OCI-LY7 (cell line): ENCODE results near the gene VEPH1. TPM values are rescaled to one million over a fixed set of nuclear protein-coding genes. Genes with fewer than 3 reads are reported as not detected.

ENCODE experiments used
- BruUV-seq: library from RNA; stranded (reverse); fragments of 400-500 nt; replicated peaks from 2 replicates; lab custom pipeline; 2021; lab: Mats Ljungman, UMichigan
- CTCF ChIA-PET: fragments of 300-600 bp; sonication (Branson Sonifier 250); formaldehyde crosslinking; loops from one replicate; lab custom pipeline; 2022; ENCODE audit warnings: antibody characterized with exemption; ENCODE audit not compliant: unreplicated experiment; lab: Charles Lee
- POLR2A ChIA-PET: fragments of 300-600 bp; sonication (Branson Sonifier 250); formaldehyde crosslinking; loops from one replicate; lab custom pipeline; 2022; ENCODE audit warnings: antibody characterized with exemption; lab: Charles Lee
- DNase-seq: peaks from one replicate; pipeline ENCODE4 v3.0.0-alpha.2; 2015; ENCODE audit warnings: low spot score
- H2AFZ ChIP-seq: fragments of 200-600 bp; sonication (generic), shearing (Covaris generic); 2 replicates; pipeline ENCODE4 v1.6.1; 2014; ENCODE audit warnings: mild to moderate bottlenecking, antibody characterized with exemption, low read length, moderate library complexity
- H3K27ac ChIP-seq: fragments of 200-600 bp; sonication (generic); 2 replicates; pipeline ENCODE4 v1.5.1; 2014; ENCODE audit warnings: mixed run types, low read depth, mild to moderate bottlenecking, moderate library complexity, low read length, inconsistent platforms; ENCODE audit not compliant: poor library complexity, severe bottlenecking
- H3K36me3 ChIP-seq: fragments of 200-600 bp; sonication (generic); 2 replicates; pipeline ENCODE4 v1.6.1; 2014; ENCODE audit warnings: mild to moderate bottlenecking, antibody characterized with exemption, low read length, moderate library complexity, mixed read lengths; ENCODE audit not compliant: insufficient read depth
- H3K4me1 ChIP-seq: fragments of 200-600 bp; sonication (generic); 2 replicates; pipeline ENCODE4 v1.5.1; 2014; ENCODE audit warnings: mild to moderate bottlenecking, low read length; ENCODE audit not compliant: insufficient read depth, poor library complexity, severe bottlenecking
- H3K4me2 ChIP-seq: fragments of 200-600 bp; sonication (generic); 2 replicates; pipeline ENCODE4 v1.6.1; 2014; ENCODE audit warnings: mild to moderate bottlenecking, low read length
- H3K4me3 ChIP-seq: fragments of 200-600 bp; sonication (generic); 2 replicates; pipeline ENCODE4 v1.5.1; 2014; ENCODE audit warnings: mild to moderate bottlenecking, low read depth, low read length; ENCODE audit not compliant: poor library complexity, severe bottlenecking
- H3K79me2 ChIP-seq: fragments of 200-600 bp; sonication (generic); 2 replicates; pipeline ENCODE4 v1.6.1; 2016; ENCODE audit warnings: low read depth, mild to moderate bottlenecking, low read length, moderate library complexity, mixed read lengths; ENCODE audit not compliant: insufficient read depth
- H3K9me2 ChIP-seq: fragments of 200-600 bp; sonication (generic); 2 replicates; pipeline ENCODE4 v1.6.1; 2016; ENCODE audit warnings: mild to moderate bottlenecking, low read length, mixed read lengths; ENCODE audit not compliant: insufficient read depth
- H3K9me3 ChIP-seq: fragments of 200-600 bp; sonication (generic); 2 replicates; pipeline ENCODE4 v1.6.1; 2014; ENCODE audit warnings: mild to moderate bottlenecking, mixed run types, low read length, mixed read lengths
- H4K20me1 ChIP-seq: fragments of 200-600 bp; sonication (generic); 2 replicates; pipeline ENCODE4 v1.6.1; 2014; ENCODE audit warnings: mild to moderate bottlenecking, antibody characterized with exemption, low read length, moderate library complexity, mixed read lengths; ENCODE audit not compliant: insufficient read depth
- EZH2phosphoT487 ChIP-seq: fragments of 200-600 bp; sonication (generic); IDR thresholded peaks from 2 replicates; pipeline ENCODE4 v1.6.1; 2018; ENCODE audit warnings: low read depth, borderline replicate concordance, mild to moderate bottlenecking, mixed run types, antibody characterized with exemption, low read length, moderate library complexity, mixed read lengths
- intact Hi-C: fragments of 100-400 bp; cut with micrococcal nuclease; formaldehyde crosslinking; loops from one replicate; pipeline ENCODE4 v1.10.0; 2022; ENCODE audit not compliant: unreplicated experiment
- total RNA-seq, 2 experiments: library from RNA; depleted of rRNA in 1 of 2; stranded (reverse); fragments of >200 nt in 1 of 2; shearing (Covaris generic) in 1 of 2; gene quantifications; 2 replicates each; pipeline ENCODE4 v1.2.3, GENCODE V29; 2014 to 2022
- TF ChIP-seq, protein P1 (sequence below): fragments of 200-600 bp; sonication (generic); conservative IDR thresholded peaks from 2 replicates; pipeline ENCODE4 v1.5.1; 2014; ENCODE audit warnings: mild to moderate bottlenecking, antibody characterized with exemption, low read length, moderate library complexity, mixed read lengths

The VEPH1 gene
- total RNA-seq, 2 experiments from 2014 or later = not detected

DNA sequence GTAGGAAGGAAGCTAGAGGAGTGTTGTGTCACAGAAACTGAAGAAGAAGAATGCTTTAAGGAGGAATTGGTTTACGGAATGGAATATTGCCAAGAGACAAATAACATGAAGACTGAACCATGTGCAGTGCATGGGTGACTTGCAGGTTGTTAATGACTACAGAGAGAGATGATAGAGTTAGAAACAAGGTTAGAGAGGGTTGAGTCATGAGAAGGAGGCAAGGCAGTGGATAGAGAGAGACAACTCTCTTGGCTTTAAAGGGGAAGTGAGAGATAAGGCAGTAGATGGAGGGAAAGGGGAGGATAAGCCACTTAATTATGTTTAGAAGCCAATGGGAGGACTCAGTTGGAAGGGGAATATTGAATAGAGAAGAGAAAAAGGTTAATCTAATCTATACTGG, 224.0 kb downstream of the VEPH1 start:
- H4K20me1 ChIP-seq = no peaks in the 10 kb centered on the region
- no TSS peak for BruUV-seq
- no peaks in the 10 kb centered on the region for H3K36me3 ChIP-seq
- H3K4me2 ChIP-seq = no peak overlapping the region
- H3K79me2 ChIP-seq = no peaks in the 10 kb centered on the region
- intact Hi-C loops = no loop called here
- no peaks in the 10 kb centered on the region for H3K4me1 ChIP-seq
- TF ChIP-seq, protein P1, sequence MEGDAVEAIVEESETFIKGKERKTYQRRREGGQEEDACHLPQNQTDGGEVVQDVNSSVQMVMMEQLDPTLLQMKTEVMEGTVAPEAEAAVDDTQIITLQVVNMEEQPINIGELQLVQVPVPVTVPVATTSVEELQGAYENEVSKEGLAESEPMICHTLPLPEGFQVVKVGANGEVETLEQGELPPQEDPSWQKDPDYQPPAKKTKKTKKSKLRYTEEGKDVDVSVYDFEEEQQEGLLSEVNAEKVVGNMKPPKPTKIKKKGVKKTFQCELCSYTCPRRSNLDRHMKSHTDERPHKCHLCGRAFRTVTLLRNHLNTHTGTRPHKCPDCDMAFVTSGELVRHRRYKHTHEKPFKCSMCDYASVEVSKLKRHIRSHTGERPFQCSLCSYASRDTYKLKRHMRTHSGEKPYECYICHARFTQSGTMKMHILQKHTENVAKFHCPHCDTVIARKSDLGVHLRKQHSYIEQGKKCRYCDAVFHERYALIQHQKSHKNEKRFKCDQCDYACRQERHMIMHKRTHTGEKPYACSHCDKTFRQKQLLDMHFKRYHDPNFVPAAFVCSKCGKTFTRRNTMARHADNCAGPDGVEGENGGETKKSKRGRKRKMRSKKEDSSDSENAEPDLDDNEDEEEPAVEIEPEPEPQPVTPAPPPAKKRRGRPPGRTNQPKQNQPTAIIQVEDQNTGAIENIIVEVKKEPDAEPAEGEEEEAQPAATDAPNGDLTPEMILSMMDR = no peak
- TF ChIP-seq EZH2phosphoT487 = no peak
- H3K4me3 ChIP-seq = no peak overlapping the region
- CTCF ChIA-PET = no interaction called here
- no peak for DNase-seq
- H3K9me2 ChIP-seq = no peaks in the 10 kb centered on the region
- no peaks in the 10 kb centered on the region for H3K9me3 ChIP-seq
- H3K27ac ChIP-seq = no peak overlapping the region
- no peak overlapping the region for H2AFZ ChIP-seq
- POLR2A ChIA-PET = no interaction called here

DNA sequence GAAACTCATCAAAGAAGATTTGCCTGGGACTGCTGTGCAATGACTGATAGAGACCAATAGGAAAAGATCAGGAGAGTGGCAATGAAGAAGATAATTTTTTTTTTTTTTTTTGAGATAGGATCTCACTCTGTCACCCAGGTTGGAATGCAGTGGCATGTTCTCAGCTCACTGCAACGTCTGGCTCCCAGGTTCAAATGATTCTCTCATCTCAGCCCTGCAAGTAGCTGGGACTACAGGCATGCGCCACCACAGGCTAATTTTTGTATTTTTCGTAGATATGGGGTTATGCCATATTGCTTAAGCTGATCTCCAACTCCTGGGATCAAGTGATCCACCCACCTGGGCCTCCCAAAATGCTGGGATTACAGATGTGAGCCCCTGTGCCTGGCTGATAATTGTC, 226.4 kb downstream of the VEPH1 start:
- H3K9me2 ChIP-seq = no peaks in the 10 kb centered on the region
- ChIA-PET CTCF (no interaction called here), POLR2A (no interaction called here)
- no peak overlapping the region for H3K4me2 ChIP-seq
- no peaks in the 10 kb centered on the region for H3K36me3 ChIP-seq
- no peak overlapping the region for H3K4me3 ChIP-seq
- TF ChIP-seq, protein P1 = no peak
- no peak for TF ChIP-seq EZH2phosphoT487
- BruUV-seq = no TSS peak
- no peaks in the 10 kb centered on the region for H3K9me3 ChIP-seq
- no peaks in the 10 kb centered on the region for H3K79me2 ChIP-seq
- intact Hi-C loops = no loop called here
- H2AFZ ChIP-seq = no peak overlapping the region
- H3K4me1 ChIP-seq = no peaks in the 10 kb centered on the region
- H3K27ac ChIP-seq = no peak overlapping the region
- no peak for DNase-seq
- H4K20me1 ChIP-seq = no peaks in the 10 kb centered on the region

DNA sequence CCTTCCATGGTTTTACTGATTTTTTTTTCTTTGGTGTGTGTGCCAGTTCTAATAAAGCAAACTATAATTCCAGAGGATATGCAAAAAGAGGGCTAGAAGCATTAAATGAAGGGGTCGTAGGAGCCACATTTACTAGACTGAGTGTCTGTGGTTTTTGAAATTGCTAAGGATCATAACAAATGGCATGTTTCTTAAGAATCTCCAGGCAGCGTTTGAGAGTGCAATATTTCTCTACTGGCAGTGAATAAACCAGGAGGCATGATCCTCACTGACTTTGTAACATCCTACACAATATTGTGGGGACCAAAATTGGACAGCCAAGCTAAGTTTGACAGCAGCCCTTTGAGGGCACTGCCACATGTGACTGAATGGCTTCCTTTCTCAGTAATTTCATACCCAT, 227.4 kb downstream of the VEPH1 start:
- Histone ChIP-seq H3K4me3 (no peak overlapping the region), H3K79me2 (no peaks in the 10 kb centered on the region), H4K20me1 (no peaks in the 10 kb centered on the region), H2AFZ (no peak overlapping the region), H3K9me3 (no peaks in the 10 kb centered on the region), H3K36me3 (no peaks in the 10 kb centered on the region), H3K4me2 (no peak overlapping the region), H3K9me2 (no peaks in the 10 kb centered on the region), H3K4me1 (no peaks in the 10 kb centered on the region), H3K27ac (no peak overlapping the region)
- ChIA-PET CTCF (no interaction called here), POLR2A (no interaction called here)
- no TSS peak for BruUV-seq
- intact Hi-C loops = no loop called here
- no peak for DNase-seq
- TF ChIP-seq, protein P1 = no peak
- TF ChIP-seq EZH2phosphoT487 = no peak
